Ectodermal cell (in vitro differentiated cells): ENCODE data around the gene FBXO41.

Experiments used
- H3K27ac ChIP-seq: 2 replicates; pipeline ENCODE4 v1.7.0; 2013; ENCODE audit warnings: mild to moderate bottlenecking, low read depth, low read length; ENCODE audit not compliant: insufficient read depth, poor library complexity, severe bottlenecking
- H3K27me3 ChIP-seq: 2 replicates; pipeline ENCODE4 v1.7.0; 2013; ENCODE audit warnings: mild to moderate bottlenecking, low read length; ENCODE audit not compliant: insufficient read depth, control insufficient read depth, poor library complexity, severe bottlenecking
- H3K36me3 ChIP-seq: one replicate; pipeline ENCODE4 v1.7.0; 2013; ENCODE audit warnings: low read length; ENCODE audit not compliant: control insufficient read depth, insufficient read depth
- H3K4me1 ChIP-seq: one replicate; pipeline ENCODE4 v1.7.0; 2013; ENCODE audit warnings: low read length; ENCODE audit not compliant: control insufficient read depth, insufficient read depth
- H3K4me3 ChIP-seq: 2 replicates; pipeline ENCODE4 v1.7.0; 2013; ENCODE audit warnings: low read depth, low read length, control low read depth; ENCODE audit not compliant: insufficient read depth
- H3K9me3 ChIP-seq: 2 replicates; pipeline ENCODE4 v1.7.0; 2013; ENCODE audit warnings: mild to moderate bottlenecking, low read length, moderate library complexity; ENCODE audit not compliant: control insufficient read depth
- WGBS, 2 experiments: methylation state at CpG; one replicate each; pipeline ENCODE4 v1.1.7; 2013; ENCODE audit warnings: missing lambda C conversion rate in 2 of 2; 5-methylcytosine and 5-hydroxymethylcytosine counted together

The FBXO41 gene

DNA sequence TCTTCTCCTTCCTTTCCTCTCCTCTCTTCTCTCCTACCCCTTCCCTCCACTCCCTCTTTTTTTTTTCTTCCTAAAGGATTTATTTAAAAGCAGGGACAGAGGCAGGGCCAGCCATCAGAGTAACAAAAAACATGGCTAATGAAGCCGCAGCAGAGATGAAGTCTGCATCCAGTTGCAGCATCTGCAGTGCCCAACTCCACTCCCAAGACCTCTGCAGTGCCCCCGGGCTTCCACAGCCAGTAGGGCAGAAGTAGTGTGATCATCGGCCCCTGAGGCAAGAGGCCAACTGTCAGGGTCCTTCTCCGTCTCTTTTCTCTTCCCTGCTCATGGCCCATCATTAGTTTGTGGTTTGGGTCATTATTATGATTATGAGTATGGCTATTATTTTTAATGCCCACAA lies 13.3 kb upstream of the FBXO41 start:
- Histone ChIP-seq H3K9me3 (no peaks in the 10 kb centered on the region), H3K27me3 (peaks cover 76% of the 10 kb centered on the region), H3K4me1 (peaks cover 4% of the 10 kb centered on the region), H3K4me3 (no peak overlapping the region), H3K36me3 (no peaks in the 10 kb centered on the region), H3K27ac (no peak overlapping the region)
- 69 to 72% methylated on average over 4 of the region's 4 CpGs for WGBS, 2 experiments

DNA sequence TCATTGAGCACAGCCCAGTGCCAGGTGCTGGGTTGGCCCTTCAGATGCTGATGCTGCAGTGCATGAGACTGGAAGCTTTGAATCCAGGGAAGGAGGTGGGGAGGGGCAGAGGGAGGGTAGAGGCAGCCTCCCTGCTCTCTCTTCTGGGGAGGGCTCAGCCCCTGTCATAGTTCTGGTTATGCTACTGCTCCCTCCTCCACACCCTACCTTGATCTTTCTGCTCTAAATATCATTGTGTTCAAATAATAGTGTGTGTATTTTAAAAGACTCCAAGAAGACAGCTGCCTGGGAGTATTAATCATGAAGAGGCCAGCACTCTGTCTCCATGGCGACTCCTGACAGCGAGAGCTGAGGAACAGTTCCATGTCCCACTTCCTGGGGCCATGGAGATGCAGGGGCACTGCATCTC lies 12.9 kb upstream of the FBXO41 start:
- H3K27me3 ChIP-seq = peaks cover 80% of the 10 kb centered on the region
- WGBS, 2 experiments = 31 to 38% methylated on average over 2 of the region's 2 CpGs
- no peak overlapping the region for H3K4me3 ChIP-seq
- no peaks in the 10 kb centered on the region for H3K36me3 ChIP-seq
- H3K4me1 ChIP-seq = peaks cover 8% of the 10 kb centered on the region
- H3K27ac ChIP-seq = no peak overlapping the region
- H3K9me3 ChIP-seq = no peaks in the 10 kb centered on the region

DNA sequence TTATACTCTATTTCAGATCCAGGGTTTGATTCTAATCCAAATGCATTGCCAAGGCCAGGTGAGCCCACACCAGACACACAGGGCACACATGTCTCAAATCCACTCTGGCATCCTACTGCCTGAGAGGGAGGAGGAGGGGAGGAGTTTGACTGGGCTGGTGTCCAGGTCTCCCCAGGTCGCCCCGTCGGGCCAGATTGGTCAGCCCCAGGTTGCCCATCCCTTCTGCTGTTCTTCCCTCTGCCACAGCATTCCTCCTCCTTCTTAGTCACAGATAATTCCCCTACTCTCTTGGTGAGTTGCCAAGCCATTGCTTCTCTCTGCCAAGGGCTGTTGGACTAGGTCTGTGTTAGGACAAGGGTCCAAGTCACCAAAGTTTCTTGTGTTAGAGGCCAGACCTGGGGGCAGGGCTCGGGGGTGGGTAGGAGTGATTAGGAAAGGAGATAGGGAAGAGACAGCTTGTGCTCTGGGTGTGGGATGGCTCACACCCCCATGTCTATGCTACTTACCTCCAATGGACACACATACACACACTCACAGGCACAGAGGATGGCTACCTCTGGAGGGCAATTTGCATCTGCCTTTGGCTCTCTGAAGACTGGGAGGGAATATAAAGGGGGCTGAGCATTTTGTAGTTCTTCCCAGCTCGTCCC lies 11.6 kb upstream of the FBXO41 start:
- 49 to 53% methylated on average over 4 to 5 of the region's 5 CpGs for WGBS, 2 experiments
- Histone ChIP-seq H3K36me3 (no peaks in the 10 kb centered on the region), H3K4me1 (peaks cover 15% of the 10 kb centered on the region), H3K27ac (no peak overlapping the region), H3K9me3 (no peaks in the 10 kb centered on the region), H3K4me3 (no peak overlapping the region), H3K27me3 (peaks cover 84% of the 10 kb centered on the region)

DNA sequence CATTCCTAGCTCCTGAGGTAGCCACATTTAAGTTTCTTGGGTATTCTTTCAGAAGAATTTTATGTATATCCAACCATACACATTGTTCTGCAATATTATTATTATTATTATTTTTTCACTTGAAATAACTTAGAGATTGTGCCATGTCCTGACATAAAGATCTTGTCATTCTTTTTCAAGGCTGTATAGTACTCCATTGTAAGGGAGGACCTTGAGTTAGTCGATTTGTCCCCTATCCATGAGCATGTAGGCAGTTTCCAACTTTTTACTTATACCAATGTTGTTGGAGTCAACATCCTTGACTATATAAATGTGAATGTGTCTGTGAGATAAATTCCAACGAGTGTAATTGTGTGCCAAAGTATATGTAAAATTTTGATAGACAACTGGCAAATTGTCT lies 10.0 kb upstream of the FBXO41 start:
- Histone ChIP-seq H3K4me3 (no peak overlapping the region), H3K9me3 (no peaks in the 10 kb centered on the region), H3K27ac (no peak overlapping the region), H3K36me3 (no peaks in the 10 kb centered on the region), H3K4me1 (peaks cover 15% of the 10 kb centered on the region), H3K27me3 (peaks cover 93% of the 10 kb centered on the region)
- 75 to 87% methylated on average over 1 to 2 of the region's 2 CpGs for WGBS, 2 experiments

DNA sequence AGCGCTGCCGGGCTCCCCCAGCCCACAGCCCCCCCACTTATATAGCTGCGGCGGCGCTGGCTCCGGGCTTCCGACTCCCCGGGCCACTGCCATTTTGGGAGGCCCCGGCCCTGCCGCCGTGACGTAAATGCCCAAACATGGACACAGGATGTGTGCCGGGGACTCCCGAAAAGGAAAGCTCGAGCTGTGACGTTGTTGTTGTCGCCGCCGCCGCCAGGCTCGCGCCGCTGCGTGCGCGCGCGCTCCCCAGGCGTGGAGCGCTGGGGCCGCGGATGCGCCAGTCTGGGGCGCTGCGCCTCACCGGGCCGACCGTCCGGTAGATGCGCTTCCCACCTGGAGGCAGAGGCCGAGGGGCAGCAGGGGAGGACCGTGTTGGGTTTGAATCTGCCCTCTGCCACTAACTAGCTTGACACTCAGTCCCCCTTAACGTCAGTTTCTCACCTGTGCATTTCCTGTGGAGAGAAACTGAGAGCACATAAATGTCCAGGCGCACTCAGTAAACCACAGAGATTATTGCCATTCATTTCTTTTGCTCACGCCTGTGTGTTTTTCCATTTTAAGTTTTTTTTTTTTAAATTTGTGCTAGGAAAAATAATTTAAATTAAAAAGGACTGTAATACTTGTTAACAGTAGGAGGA lies 9.4 kb upstream of the FBXO41 start, which contains the start of gene EGR4:
Gene EGR4, minus strand, starts transcription at position 15 of the 638 bp plus-strand sequence. CDS start 231 bp downstream, outside the sequence.
- Histone ChIP-seq H3K9me3 (no peaks in the 10 kb centered on the region), H3K36me3 (no peaks in the 10 kb centered on the region), H3K27me3 (peaks cover 98% of the 10 kb centered on the region), H3K27ac (no peak within 1 kb of the TSS), H3K4me1 (peaks cover 15% of the 10 kb centered on the region), H3K4me3 (peak within 1 kb of the TSS; percentile 45)
- 0 to 1% methylated on average over 44 to 45 of the region's 45 CpGs for WGBS, 2 experiments

DNA sequence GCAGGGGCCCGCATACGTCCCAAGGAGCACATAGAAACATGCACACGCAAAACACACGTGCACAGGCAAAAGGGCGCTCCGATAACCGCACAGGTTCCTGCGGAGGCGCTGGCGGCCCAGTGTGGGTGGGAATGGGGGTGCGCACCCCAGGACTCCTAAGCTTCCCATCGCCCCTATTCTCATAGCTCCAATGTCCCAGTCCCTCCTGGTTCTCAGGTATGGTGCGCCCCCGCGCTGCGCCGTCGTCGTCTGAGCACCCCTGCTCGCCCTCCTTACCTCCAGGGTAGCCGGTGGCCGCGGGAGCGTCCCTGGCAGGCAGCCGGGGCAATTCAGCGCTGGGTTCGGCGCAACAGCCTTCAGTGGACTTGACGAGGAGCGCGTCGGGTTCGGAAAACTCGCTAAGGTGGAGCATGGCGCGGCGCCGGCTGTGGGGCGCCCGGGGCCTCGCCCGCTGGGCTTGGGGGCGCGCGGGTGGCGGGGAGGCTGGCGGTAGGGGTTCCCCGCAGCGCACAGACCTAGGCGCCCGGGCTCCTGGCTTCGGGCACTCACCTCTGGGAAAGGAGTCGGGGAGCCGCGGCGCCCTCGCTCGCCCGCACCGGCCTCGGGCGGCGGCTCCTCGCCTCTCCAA lies 8.7 kb upstream of the FBXO41 start:
- H3K4me3 ChIP-seq = peak overlapping the region; percentile 45
- H3K4me1 ChIP-seq = peaks cover 15% of the 10 kb centered on the region
- H3K9me3 ChIP-seq = no peaks in the 10 kb centered on the region
- H3K27ac ChIP-seq = no peak overlapping the region
- no peaks in the 10 kb centered on the region for H3K36me3 ChIP-seq
- H3K27me3 ChIP-seq = peaks cover 99% of the 10 kb centered on the region
- 3 to 4% methylated on average over 64 of the region's 64 CpGs for WGBS, 2 experiments

DNA sequence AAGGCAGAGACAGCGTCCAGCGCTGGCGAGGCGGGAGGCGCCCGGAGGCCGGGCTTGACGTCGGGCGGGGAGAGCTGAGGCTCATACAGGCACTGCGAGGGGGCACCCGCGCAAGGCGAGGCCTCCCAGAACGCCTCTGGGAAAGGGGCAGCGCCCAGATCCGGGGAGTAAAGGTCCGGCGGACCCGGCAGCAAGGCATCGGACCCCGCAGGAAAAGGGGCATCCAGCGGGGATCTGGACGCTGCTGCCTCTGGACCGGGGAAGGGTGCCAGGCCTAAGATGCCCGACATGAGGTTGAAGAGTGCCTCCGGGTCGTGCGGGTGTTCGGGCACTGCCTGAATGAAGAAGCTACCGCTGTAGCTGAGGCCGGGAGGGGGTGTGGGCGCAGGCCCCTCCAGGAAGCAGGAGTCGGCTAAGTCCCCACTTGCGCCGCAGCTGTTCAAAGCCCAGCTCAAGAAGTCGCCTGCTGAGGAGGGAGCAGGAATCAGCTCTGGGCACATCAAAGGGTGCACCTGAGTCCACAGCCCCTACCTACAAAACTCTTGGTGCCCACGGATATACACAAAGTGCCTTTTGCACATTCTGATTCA lies 8.1 kb upstream of the FBXO41 start:
- Histone ChIP-seq H3K9me3 (no peaks in the 10 kb centered on the region), H3K4me1 (peaks cover 15% of the 10 kb centered on the region), H3K36me3 (no peaks in the 10 kb centered on the region), H3K4me3 (no peak overlapping the region), H3K27me3 (peaks cover 100% of the 10 kb centered on the region), H3K27ac (no peak overlapping the region)
- WGBS, 2 experiments = 7 to 9% methylated on average over 38 of the region's 38 CpGs

DNA sequence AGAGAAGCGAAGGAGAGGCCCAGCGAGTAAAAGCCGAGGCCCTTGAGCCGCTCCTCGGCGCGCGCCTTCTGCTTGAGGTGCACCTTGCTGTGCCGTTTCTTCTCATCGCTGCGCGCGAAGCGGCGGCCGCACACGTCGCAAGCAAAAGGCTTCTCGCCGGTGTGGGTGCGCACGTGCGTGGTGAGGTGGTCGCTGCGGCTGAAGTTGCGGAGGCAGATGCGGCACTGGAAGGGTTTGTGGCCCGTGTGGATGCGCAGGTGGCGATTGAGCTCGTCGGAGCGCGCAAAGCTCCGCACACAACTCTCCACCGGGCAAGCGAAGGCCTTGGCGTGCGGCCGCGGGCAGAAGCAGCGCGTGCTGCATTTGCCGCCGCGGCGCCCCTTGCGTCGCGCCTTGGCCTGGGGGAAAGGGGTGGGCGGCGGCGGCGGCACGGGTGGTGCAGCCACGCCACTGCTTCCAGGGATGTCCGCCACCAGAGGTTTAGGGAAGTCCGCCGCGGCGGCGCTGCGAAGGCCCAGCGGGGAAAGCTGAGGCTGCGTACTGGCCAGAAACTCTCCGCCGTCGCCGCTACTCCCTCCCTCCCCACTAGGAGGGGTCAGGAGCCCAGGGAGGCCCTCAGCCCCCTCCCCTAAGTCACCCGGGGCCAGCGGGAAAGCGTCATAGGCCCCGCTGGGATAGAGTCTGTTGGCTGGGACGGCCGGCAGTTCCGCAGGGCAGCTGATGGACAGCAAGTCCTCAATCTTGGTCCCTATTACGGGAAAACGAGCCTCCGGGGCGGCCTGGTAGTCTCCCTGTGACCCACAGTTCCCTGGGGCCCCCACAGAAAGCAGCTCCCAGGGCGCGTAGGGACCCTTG lies 7.4 kb upstream of the FBXO41 start:
- 1 to 2% methylated on average over 82 of the region's 82 CpGs for WGBS, 2 experiments
- Histone ChIP-seq H3K27me3 (peaks cover 100% of the 10 kb centered on the region), H3K4me3 (peak overlapping the region; percentile 18), H3K4me1 (peaks cover 15% of the 10 kb centered on the region), H3K9me3 (no peaks in the 10 kb centered on the region), H3K36me3 (no peaks in the 10 kb centered on the region), H3K27ac (no peak overlapping the region)

DNA sequence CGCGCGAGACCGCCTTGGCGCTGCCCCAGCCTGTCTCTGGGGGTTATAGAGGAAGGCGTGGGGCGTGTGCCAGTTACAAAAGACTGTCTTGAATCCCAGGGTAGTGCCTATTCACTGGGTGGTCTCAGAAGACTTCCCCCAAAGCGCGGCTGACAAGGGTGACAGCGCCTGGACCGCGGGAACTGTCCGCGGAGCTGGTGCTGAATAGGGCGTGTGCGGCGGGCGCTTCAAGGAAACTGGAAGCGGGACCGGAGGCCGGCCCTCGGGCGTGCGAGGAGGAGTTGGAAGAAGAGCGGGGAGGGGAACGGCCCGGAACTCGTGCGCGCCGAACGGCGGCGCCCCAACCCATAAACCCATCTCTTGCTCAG lies 6.8 kb upstream of the FBXO41 start:
- Histone ChIP-seq H3K36me3 (no peaks in the 10 kb centered on the region), H3K27ac (no peak overlapping the region), H3K9me3 (no peaks in the 10 kb centered on the region), H3K4me3 (peak overlapping the region; percentile 18), H3K27me3 (peaks cover 100% of the 10 kb centered on the region), H3K4me1 (peaks cover 15% of the 10 kb centered on the region)
- WGBS, 2 experiments = 8% methylated on average over 34 of the region's 34 CpGs
